Lower leg skin (tissue), 3 donors: ENCODE results near the gene PHC3.

Source experiments
- CTCF ChIP-seq, 3 donors: fragments of 450-650 bp; IDR thresholded peaks; one replicate each; pipeline ENCODE4 v1.5.1; 2016; ENCODE audit warnings: antibody characterized with exemption in 3 of 3, mild to moderate bottlenecking in 3 of 3, moderate library complexity in 2 of 3
- POLR2A ChIP-seq, 2 donors: fragments of 450-650 bp; IDR thresholded peaks; one replicate each; pipeline ENCODE4 v1.6.1; 2016 to 2017; ENCODE audit warnings: antibody characterized with exemption in 2 of 2, mild to moderate bottlenecking in 1 of 2, moderate library complexity in 1 of 2

GRCh38 chr3:170057550-170057949, 124.0 kb downstream of the PHC3 start:
- TF ChIP-seq CTCF (IDR thresholded peaks at IDR 0.05) (no peak), POLR2A (IDR thresholded peaks at IDR 0.05) (no peak)
